GM19099 (cell line): ENCODE results near the gene SLCO3A1.

ENCODE experiments used
- POLR2A ChIP-seq: IDR thresholded peaks from 3 replicates; pipeline ENCODE4 v1.6.1; 2011; ENCODE audit warnings: low read depth; ENCODE audit not compliant: insufficient read length; ENCODE audit errors: extremely low read depth

Gene SLCO3A1

DNA sequence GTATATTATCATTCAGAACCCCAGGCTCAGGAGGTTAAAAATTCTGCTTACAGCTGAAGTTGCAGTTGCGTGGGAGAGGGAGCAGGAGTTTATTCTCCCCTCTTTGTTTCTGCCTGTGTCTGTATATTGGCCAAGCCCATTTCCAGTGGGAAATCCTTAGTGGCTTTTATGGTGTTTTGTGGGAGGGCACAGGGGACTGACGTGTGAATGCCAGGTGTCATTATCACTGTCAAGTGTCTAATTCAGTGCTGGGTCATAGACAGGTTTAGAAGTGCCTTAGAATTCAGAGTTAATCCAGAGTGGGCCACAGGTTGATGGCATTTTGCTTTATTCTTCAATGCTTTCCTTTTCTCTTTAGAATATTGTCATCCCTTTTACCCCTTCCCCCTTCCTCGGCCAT lies 33.4 kb downstream of the SLCO3A1 start:
- TF ChIP-seq POLR2A: no peak

DNA sequence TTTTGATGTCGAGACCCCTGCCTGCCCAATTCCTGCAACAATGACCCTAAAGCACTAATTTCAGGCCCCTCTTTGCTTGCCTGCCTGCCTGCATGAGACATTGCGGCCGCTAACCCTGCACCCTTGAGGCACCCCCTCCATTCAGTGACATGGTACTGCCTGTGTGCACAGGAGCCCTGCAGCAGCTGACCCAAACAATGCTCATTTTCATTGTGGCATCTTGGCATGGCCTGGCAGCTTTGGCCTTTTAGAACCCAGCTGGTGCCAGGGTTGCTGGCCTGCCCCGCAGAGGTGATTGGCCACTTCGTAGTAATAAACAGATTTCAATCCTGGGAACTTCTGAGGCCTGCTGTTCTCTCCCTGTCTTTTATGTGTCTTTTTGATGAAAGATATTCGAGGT lies 33.8 kb downstream of the SLCO3A1 start:
- TF ChIP-seq POLR2A: no peak

DNA sequence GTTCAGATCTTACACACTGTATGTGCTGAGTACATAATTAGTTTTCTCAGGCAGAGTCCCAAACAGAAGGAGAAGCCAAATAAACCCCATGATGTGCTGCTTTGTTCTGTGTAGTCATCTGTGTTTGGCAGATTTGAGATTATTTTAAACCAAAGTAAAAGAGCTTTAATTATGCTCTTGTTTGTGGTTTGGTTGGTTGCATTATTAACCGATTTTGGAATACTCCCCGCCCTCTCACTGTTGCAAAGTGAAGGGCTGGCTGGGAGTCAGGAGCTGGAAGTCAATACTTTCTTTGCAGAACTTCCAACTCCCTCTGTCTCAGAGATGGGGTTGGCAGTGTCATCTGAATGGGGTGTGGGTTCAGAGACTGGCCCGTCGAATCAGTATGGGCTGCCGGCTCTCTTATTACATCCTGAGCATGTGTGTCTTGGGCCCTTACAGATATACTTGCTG lies 34.4 kb downstream of the SLCO3A1 start:
- TF ChIP-seq POLR2A: no peak

DNA sequence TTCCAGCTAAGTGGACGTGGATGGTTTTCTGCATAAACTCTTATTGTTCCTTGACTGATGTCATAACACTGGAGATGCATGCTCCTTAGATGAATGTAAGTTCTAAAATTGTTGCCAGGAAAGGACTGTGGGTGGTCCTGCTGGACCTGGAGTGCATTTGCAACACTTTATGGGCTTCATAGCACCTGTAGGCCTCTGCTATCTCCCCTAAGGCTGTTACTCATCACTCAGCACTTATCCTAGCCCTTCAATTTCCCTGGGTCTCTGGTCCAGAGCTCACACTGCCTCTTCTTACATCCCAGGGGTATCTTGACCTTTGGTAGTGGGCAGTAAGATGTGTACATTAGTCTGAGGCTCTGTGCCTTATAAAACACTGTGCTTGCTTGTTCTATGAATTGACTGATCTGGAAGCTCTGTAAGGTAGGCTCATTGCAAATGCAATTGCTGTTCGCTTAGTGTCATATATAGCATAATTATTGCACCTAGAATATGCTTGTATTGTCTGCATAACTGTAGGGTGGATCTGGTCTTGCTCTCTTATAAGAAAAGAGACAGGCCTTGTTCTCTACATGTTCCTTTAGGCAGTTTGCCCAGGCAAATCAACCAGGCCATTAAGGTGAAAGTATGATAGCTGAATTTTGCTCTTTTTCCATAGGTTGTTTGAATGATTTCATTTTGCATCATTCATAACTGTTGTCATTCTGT lies 35.8 kb downstream of the SLCO3A1 start:
- no peak for TF ChIP-seq POLR2A

DNA sequence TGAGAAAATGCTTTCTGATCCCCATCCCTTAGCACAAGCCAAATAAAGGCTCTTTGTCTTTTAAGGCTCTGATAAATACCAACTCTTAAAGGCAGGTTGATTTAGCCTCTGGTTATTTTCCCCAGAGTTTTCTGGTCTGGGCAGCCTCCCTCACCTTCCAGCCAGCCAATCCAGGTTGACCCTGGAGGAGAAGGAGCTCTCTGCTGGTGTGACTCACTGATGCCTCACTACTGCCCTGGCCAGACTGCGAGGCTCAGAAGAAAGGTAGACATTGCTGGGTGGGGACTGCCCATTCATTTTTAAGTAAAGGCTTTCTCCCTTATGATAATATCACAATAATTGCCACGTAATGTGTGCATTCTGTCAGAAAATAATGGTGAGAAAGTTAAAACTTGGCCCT lies 37.1 kb downstream of the SLCO3A1 start:
- no peak for TF ChIP-seq POLR2A

DNA sequence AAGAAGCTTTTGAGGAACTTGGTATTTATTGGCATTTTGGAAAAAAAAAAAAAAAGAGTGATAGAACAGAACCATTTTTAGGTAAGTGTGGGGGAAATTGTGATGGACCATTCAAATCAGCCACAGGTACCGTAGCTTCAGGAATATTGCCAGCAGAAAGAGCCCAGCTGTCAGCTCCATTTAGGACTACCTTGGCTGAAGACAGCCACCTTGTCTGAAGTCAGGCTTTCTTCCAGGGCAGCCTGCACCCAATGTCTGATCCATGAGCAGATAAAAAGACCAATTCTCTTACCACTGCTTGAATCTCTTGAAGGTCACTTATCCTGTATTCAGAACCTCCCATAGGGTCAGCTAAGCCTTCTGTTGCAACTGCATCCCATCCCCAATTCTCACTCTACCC lies 37.6 kb downstream of the SLCO3A1 start:
- no peak for TF ChIP-seq POLR2A

DNA sequence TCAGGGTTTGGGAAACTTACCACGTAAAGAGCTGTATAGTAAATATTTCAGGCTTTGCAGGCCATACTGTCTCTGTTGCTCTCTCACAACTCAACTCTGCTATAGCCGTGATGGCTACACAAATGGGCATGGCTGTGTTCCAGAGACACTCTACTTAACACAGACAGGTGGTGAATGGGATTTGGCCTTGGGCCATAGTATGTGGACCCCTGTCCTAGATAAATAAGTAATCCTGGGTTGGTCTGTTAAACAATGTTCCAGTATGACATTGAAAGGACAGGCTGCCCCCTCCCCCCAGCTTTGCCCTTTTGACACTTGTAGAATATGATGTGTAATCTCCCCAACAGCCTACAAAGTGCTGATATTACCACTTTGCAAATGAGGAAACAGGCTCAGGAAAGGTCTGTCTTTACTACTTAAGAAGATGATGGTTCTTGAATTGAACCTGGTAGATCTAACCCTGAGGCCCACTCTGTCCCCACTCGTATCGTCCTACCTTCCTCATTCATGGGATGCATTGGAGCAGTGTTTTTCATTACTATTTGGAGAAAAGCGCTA lies 38.4 kb downstream of the SLCO3A1 start:
- TF ChIP-seq POLR2A: no peak

DNA sequence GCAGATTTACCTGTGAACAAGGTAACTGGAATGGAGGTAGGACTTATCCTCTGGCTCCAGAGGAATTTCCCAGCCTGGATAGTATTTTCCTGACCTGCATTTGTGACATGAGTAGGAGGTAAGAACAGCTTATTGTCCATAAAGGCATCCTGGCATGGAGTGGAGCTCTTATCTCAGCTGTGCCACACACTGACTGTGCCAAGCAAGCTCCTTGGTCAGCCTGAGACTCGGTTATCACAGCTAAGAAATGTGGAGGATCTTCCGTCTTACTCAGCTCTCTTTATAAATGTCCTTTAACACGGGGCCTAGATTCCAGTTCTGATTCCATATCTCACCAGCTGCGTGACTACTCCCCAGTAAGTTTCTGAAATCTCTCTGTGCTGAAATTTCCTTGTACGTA lies 38.9 kb downstream of the SLCO3A1 start:
- TF ChIP-seq POLR2A: no peak

DNA sequence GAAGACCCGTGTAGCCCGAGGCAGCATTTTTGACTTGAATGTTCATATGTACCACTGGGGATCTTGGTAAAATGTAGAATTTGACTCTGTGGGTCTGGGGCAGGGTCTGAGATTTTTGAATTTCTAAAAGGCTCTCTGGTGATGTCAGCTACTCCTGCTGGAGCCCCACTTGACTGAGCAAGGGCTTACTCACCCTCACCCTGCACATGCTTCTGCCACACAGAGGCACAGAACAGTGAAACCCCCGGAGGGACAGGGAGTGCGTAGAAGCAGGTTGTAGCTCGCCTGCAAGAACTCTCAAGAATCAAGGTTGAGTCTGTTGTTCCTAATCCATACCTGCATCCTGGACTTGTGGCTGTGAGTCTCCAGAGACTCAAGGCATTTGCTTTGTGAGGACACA lies 41.1 kb downstream of the SLCO3A1 start:
- no peak for TF ChIP-seq POLR2A

DNA sequence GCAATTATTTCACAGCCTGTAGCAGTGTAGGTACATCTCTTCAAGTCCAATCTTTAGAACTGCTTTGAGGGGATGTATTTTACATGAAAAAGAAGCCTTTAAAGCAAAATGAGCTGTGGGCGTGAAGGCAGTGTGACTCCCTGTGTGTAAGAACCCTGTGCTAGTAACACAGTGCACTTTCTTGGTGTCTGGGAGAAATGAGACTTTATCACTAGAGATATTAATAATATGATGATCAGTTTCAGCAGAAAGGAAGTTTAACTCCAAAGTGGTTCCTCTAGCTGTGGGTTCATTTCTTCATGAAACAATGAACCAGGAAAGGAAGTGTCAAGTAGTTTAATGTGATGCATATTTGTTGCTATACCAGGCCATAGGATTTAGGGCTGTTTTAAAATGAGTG lies 41.5 kb downstream of the SLCO3A1 start:
- no peak for TF ChIP-seq POLR2A

DNA sequence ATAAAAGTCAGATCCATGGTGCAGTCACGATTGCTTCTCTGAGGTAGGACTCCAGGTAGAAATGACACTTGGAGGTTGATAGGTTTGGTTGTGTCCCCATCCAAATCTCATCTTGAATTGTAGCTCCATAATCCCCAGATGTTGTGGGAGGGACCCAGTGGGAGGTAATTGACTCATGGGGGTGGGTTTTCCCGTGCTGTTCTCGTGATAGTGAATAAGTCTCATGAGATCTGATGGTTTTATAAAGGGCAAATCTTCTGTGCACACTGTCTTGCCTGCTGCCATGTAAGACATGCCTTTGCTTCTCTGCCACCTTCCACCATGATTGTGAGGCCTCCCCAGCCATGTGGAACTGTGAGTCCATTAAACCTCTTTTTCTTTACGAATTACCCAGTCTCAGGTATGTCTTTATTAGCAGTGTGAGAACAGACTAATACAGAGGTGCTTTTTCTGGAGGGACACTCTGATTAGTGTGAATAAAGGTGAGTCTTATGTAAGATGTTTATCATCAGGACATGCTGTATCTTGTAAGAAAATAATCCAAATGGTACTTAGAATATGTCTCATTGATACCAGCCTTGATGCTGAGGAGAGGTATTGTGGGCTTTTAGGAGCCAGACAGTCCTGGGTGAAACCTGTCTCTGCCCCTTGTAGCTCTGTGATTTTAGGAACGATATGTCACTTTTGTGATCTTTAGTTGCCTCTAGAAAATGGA lies 43.0 kb downstream of the SLCO3A1 start:
- TF ChIP-seq POLR2A: no peak

DNA sequence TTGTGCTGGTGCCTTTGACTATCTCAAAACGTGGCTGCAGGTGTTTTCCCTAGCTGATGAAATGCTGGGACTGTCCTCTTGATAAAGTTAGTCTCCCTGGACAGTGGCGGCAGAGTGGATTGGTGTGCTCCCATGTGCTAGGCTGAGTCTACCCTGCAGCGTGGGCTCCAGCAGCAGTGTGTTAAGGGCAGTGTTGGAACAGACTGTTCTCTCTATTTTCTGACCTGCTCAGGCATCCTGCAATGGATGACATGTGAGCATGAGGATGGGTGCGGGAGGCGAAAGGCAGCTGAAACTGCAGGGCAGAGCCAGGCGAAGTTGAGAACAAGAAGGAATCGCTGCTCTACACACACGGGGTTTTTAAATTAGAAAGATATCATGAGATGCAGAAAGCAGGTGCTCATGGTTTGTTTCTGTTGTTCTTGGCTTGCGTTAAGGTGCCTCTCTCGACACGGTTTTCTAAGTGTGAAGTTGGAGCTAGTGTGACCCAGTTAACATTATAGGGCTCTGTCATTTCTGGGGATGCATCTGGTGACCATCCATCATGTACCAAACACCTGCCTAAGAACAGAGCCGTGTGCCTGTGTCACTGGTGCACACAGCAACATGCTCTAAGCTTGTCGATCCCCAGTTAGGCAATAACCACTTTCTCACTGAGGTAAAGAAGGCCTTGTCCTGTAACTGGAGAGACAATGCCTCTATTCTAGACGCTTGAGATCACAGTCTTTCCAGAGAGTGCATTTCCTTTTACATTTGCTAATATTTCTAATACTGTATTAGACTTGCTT lies 44.3 kb downstream of the SLCO3A1 start:
- no peak for TF ChIP-seq POLR2A

DNA sequence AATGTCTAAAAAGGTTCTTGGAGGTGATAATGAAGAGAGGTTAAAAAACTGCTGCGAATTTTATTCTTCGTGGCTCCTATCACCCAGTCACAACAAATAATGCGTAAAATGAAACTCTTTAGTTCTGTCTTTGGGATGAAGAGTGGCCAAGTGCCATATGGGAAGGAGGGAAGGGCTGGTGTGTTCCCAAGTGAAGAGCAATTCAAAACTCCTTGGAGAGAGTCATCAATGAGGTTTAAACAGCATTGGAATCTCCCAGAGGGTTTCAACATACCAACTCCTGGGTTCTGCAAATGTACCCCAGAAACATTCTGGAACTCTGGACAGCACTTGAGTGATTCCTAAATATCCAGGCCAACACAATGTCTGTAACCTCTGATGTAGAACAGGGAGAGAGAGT lies 45.3 kb downstream of the SLCO3A1 start:
- TF ChIP-seq POLR2A: no peak

DNA sequence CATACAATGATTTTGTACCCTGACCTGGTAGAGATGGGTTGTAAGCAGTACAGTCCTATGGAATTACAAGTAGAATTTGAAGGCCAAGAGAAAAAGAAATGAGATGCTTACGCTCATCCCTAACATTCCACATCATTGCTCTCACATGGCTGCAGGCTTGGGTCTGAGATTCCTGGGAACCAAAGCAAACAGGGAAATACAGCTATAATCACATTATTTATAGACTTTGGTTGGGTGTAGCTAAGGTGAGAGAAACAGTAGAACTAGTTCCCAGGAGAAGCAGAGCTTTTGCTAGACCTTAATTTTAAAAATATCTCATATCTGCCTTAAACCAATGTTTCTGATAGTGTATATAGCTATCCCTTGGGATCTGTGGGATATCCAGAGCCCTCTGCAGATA lies 51.4 kb downstream of the SLCO3A1 start:
- TF ChIP-seq POLR2A: no peak

DNA sequence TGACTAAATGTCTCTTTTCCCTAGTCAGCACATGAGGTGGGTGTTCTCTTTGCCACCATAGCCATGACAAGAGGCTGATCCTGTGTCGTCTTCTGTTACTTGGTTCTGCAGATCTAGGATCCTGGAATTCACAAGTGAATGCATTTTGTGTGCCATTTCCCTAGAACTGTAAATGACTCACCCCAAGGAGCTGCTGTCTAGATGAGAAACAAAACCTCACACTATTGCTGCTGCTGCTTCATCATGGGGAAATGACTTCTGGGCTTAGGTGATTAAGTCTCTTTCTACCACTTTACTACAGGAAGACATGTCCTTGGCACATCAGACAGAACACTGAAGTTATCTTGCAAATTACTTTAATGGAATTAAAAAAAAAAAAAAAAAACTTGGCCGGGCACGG lies 54.9 kb downstream of the SLCO3A1 start:
- no peak for TF ChIP-seq POLR2A
